Activated naive CD8-positive, alpha-beta T cell (primary cell): Measurements from ENCODE around the gene ARHGAP9.
A peak's percentile ranks its signal among the peaks of the same experiment; 100 is the strongest.

Experiments
- H3K27ac Mint-ChIP-seq: one replicate; pipeline ENCODE4 v1.8.0; 2021; ENCODE audit warnings: mixed read lengths
- H3K27me3 Mint-ChIP-seq: one replicate; pipeline ENCODE4 v1.8.0; 2021; ENCODE audit warnings: mixed read lengths
- H3K36me3 Mint-ChIP-seq: one replicate; pipeline ENCODE4 v1.8.0; 2021; ENCODE audit warnings: mixed read lengths
- H3K4me1 Mint-ChIP-seq: one replicate; pipeline ENCODE4 v1.8.0; 2021; ENCODE audit warnings: low read depth, mixed read lengths
- H3K4me3 Mint-ChIP-seq: one replicate; pipeline ENCODE4 v1.8.0; 2021; ENCODE audit warnings: mild to moderate bottlenecking, mixed read lengths
- H3K9me3 Mint-ChIP-seq: one replicate; pipeline ENCODE4 v1.8.0; 2021; ENCODE audit warnings: low read depth, mixed read lengths

ARHGAP9 gene

DNA sequence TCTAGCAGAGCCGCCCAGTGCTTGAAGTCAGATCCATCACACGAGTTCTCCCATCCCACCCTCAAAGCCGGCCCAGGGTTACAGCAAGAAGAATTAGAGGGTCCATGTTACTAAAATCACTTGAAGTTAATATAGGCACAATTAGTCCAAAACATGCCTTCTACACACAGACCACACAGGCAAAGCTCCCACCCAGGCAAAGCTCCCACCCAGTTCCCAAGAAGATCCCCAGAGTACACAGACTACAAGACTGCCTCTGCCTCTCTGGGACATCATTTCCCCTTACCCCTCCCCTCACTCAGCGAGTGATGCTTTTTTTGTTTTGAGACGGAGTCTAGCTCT, 16.8 kb downstream of the ARHGAP9 start:
- H3K36me3 Mint-ChIP-seq: peaks cover 3% of the 10 kb centered on the region
- no peaks in the 10 kb centered on the region for H3K9me3 Mint-ChIP-seq
- H3K4me3 Mint-ChIP-seq: peak overlapping the region; percentile 96
- H3K27ac Mint-ChIP-seq: peak overlapping the region; percentile 85
- H3K27me3 Mint-ChIP-seq: no peaks in the 10 kb centered on the region
- H3K4me1 Mint-ChIP-seq: peaks cover 31% of the 10 kb centered on the region

DNA sequence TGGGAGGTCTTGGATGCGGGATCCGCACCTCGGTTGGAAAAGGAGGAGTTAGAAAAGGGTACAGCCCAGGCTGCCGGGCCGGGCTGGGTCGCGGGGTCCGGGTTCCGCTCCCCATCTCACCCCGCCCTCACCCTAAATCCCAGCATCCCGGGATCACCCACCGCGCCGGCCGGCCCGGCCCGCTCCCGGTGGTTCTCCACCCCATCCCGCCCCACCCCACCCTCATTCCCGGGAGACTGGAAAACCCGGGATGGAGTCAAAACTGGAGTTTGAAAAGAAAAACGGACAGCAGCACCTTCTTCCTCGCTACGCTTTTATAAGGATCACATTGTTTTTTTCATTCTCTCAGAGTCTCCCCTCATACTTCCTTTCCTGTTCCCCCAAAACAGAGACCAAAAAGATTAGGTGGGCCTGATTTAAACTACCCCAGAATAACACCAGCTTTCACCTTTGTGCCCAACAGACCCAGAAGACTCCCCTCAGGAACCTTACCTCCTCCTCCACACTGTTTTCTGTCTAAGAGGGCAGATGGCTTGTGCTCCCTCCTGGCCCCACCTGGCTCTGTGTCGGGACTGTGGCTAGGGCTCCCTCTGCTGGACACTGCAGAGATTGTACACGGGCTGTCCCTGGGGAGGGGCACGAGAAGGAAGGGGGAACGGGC, 17.3 kb downstream of the ARHGAP9 start:
- H3K9me3 Mint-ChIP-seq: no peaks in the 10 kb centered on the region
- H3K27ac Mint-ChIP-seq: peak overlapping the region; percentile 85
- H3K4me3 Mint-ChIP-seq: peak overlapping the region; percentile 96
- no peaks in the 10 kb centered on the region for H3K27me3 Mint-ChIP-seq
- H3K36me3 Mint-ChIP-seq: peaks cover 3% of the 10 kb centered on the region
- H3K4me1 Mint-ChIP-seq: peaks cover 31% of the 10 kb centered on the region

DNA sequence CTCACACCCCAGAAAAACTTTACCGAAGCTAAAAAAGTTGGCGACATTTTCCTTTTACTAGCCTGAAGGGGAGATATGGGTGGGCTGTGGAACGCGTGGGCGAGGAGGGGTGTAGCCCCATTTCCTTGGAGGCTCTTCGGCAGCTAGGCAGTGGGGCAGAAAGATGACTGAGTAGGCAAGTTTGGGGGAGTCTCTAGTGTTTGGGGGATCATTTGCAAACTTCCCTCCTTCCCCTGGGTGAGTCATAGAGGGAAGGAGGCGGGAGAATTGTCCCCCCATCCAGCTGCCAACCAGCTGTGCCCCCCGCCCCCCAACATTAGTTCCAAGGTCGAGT, 17.8 kb downstream of the ARHGAP9 start:
- Mint-ChIP-seq H3K27me3 (no peaks in the 10 kb centered on the region), H3K27ac (no peak overlapping the region), H3K9me3 (no peaks in the 10 kb centered on the region), H3K4me3 (peak overlapping the region; percentile 94), H3K4me1 (peaks cover 31% of the 10 kb centered on the region), H3K36me3 (no peaks in the 10 kb centered on the region)

DNA sequence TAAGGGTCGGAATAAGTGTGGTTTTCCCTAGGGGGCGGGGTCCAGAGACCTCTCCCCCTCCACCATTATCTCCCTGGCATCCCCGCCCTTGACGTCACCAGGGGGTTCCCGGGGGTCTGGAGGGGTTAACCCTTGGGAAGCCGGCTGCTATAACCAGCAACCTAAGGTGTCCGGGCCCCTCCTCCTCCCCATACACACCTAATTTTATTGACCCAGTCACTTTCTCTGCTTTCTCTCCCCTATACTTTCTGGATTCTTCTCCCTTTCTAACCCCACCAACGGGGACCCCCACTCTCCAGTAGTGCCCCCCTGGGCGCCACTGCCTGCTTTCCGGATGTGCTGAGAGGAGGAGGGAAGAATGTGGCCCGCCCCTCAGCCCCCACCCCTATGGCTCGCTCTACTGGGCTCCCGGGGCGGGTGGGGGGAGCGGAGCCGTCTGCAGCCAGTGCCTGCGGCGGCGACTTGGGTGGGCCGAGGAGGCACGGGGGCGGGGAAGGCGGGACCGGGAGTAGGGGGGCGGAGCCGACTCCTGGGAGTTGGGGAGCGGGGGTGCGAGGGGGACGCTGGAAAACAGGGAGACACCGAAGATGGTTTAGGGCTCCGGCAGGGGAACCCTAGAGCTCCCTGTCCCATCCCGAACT, 18.3 kb downstream of the ARHGAP9 start:
- Mint-ChIP-seq H3K9me3 (no peaks in the 10 kb centered on the region), H3K36me3 (no peaks in the 10 kb centered on the region), H3K27me3 (no peaks in the 10 kb centered on the region), H3K4me1 (peaks cover 31% of the 10 kb centered on the region), H3K4me3 (peak overlapping the region; percentile 94), H3K27ac (no peak overlapping the region)

DNA sequence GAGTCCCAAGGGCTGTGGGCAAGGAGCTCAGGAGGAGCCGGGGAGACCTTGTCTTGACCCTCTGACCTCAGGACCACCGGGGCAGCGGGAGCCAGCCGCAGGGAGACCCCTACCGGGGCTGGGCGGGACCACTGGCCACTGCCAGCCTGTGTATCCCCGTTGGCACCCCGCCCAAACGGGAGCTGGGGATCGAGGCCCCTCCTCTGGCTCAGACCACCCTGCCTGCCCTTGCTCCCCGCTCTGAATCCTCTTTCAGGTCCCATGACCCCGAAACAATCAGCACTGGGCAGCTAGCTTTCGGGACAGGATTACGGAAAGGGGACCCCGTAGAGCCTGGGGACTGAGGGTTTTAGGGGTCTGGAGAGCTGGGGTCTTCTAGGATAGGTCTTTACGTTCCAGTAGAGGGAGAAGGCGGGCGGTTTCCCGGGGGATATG, 18.8 kb downstream of the ARHGAP9 start:
- Mint-ChIP-seq H3K4me3 (peak overlapping the region; percentile 94), H3K9me3 (no peaks in the 10 kb centered on the region), H3K4me1 (peaks cover 34% of the 10 kb centered on the region), H3K27ac (no peak overlapping the region), H3K27me3 (no peaks in the 10 kb centered on the region), H3K36me3 (no peaks in the 10 kb centered on the region)

DNA sequence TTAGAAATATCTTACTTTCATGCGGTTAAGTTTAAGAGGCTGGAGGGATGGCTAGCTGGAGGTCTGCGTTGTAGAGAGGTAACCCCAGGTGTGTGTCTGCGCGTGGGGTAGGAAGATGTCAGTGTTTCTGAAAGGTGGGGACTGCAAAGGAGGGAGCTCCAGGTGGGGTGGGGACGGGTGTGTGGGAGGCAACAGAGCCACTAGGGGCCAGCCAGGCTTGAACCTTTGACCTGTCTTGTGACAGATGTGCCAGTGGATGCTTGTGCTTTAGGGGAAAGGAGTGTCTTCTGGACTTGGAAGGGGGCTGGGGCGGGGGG, 19.2 kb downstream of the ARHGAP9 start:
- Mint-ChIP-seq H3K27ac (peak overlapping the region; percentile 35), H3K36me3 (no peaks in the 10 kb centered on the region), H3K9me3 (no peaks in the 10 kb centered on the region), H3K4me3 (peak overlapping the region; percentile 89), H3K4me1 (peaks cover 36% of the 10 kb centered on the region), H3K27me3 (no peaks in the 10 kb centered on the region)

DNA sequence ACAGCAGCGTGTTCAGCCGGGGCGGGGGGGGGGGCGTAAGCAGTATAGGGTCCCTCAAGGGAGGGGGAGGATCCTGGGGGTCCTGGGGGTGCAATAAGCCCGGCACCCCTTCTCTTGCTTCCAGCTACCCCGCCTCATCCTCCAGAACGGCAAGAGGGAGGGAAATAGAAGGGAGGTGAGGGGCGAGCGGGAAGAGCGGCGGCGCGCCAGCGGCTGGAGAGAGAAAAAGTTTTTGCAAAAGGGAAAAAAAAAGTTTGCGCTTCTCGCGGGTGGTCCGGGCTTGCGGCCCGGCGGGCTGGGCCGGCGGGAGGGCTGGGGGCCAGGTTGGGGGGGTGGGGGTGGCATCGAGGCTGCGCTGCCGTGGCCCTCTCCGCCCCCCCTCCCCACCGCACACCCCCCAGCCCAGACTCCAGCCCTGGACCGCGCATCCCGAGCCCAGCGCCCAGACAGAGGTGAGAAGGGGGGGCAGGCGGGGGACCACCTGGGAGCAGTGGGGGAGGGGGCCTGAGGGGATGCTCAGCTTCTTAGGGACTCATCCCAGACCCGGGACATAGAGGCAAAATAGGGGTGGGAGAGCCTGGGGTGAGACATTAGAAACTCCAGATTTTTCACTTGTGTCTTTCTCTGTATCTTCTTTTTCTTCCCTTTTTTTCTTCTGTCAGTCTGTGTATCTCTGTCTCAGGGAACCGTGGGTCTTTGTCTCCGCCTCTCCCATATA, 19.8 kb downstream of the ARHGAP9 start, which contains the start of gene GLI1:
TSS of gene GLI1 (plus strand) at position 36 of the 718 bp plus-strand sequence. CDS start 3,907 bp downstream, outside the sequence.
- no peaks in the 10 kb centered on the region for H3K9me3 Mint-ChIP-seq
- no peaks in the 10 kb centered on the region for H3K36me3 Mint-ChIP-seq
- peak within 1 kb of the TSS; percentile 95 for H3K27ac Mint-ChIP-seq
- peak within 1 kb of the TSS; percentile 95 for H3K4me3 Mint-ChIP-seq
- no peaks in the 10 kb centered on the region for H3K27me3 Mint-ChIP-seq
- peaks cover 36% of the 10 kb centered on the region for H3K4me1 Mint-ChIP-seq

DNA sequence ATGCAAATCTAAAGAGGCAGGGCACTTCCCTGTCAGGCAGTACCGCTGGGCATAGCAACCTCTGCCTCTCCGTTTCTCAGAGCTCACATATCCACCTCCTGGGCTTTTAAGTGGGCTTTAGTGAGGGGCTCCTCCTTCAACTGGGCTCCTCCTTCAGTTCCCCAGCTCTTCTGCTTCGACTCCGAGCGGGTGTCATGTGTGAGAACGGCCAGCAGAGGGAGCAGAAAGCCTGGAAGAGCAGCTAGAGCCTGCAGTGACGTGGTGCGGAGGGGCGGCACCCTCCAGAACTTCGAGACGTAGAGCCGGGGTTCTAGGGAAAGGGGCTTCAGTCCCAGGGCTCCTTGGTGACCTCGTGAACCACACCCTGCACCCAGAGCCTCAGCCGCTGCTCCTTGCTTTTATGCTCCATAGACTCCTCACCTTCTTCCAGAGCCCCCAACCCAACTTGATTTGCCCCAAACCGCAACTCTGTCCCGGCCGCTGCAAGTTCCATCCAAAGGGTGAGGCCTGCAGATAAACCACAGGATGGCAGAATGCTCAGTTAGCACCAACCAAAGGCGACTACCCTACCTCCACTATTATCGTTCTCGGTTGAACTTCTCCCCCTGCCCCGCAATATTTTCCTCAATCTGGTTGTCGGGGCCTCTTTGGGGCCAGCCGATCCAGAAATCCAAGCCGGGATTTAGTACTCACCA, 20.5 kb downstream of the ARHGAP9 start:
- no peaks in the 10 kb centered on the region for H3K36me3 Mint-ChIP-seq
- peak overlapping the region; percentile 95 for H3K27ac Mint-ChIP-seq
- H3K9me3 Mint-ChIP-seq: no peaks in the 10 kb centered on the region
- H3K27me3 Mint-ChIP-seq: no peaks in the 10 kb centered on the region
- peak overlapping the region; percentile 95 for H3K4me3 Mint-ChIP-seq
- H3K4me1 Mint-ChIP-seq: peaks cover 36% of the 10 kb centered on the region

DNA sequence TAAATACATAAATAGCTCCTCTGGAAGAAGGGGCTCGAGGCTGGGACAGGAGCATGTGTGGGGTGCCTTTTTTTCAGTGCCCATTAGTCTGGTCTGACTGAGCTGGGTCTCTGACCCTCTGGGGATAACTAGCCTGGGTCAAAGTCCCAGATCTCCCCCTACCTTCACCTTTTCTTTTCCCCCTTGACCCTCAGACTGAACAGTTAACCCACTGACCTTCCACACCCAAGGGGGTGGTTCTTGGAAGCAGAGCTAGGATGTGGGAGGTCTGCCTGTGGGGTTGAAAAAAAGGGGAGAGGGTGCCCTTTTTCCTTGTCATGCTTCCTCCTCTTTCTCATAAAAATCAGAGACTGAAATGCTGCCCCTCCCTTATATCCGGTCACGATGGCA, 21.0 kb downstream of the ARHGAP9 start:
- peak overlapping the region; percentile 95 for H3K4me3 Mint-ChIP-seq
- no peaks in the 10 kb centered on the region for H3K9me3 Mint-ChIP-seq
- H3K36me3 Mint-ChIP-seq: no peaks in the 10 kb centered on the region
- peak overlapping the region; percentile 95 for H3K27ac Mint-ChIP-seq
- no peaks in the 10 kb centered on the region for H3K27me3 Mint-ChIP-seq
- H3K4me1 Mint-ChIP-seq: peaks cover 32% of the 10 kb centered on the region

DNA sequence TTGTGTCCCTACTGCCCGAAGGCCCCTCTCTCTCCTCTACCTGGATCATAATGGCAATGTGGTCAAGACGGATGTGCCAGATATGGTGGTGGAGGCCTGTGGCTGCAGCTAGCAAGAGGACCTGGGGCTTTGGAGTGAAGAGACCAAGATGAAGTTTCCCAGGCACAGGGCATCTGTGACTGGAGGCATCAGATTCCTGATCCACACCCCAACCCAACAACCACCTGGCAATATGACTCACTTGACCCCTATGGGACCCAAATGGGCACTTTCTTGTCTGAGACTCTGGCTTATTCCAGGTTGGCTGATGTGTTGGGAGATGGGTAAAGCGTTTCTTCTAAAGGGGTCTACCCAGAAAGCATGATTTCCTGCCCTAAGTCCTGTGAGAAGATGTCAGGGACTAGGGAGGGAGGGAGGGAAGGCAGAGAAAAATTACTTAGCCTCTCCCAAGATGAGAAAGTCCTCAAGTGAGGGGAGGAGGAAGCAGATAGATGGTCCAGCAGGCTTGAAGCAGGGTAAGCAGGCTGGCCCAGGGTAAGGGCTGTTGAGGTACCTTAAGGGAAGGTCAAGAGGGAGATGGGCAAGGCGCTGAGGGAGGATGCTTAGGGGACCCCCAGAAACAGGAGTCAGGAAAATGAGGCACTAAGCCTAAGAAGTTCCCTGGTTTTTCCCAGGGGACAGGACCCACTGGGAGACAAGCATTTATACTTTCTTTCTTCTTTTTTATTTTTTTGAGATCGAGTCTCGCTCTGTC, 22.8 kb downstream of the ARHGAP9 start:
- Mint-ChIP-seq H3K4me1 (peaks cover 30% of the 10 kb centered on the region), H3K9me3 (no peaks in the 10 kb centered on the region), H3K27me3 (no peaks in the 10 kb centered on the region), H3K36me3 (no peaks in the 10 kb centered on the region), H3K27ac (no peak overlapping the region), H3K4me3 (no peak overlapping the region)

DNA sequence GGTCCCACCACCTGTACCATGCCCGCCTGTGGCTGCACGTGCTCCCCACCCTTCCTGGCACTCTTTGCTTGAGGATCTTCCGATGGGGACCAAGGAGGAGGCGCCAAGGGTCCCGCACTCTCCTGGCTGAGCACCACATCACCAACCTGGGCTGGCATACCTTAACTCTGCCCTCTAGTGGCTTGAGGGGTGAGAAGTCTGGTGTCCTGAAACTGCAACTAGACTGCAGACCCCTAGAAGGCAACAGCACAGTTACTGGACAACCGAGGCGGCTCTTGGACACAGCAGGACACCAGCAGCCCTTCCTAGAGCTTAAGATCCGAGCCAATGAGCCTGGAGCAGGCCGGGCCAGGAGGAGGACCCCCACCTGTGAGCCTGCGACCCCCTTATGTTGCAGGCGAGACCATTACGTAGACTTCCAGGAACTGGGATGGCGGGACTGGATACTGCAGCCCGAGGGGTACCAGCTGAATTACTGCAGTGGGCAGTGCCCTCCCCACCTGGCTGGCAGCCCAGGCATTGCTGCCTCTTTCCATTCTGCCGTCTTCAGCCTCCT, 23.4 kb downstream of the ARHGAP9 start:
- Mint-ChIP-seq H3K9me3 (no peaks in the 10 kb centered on the region), H3K36me3 (no peaks in the 10 kb centered on the region), H3K4me3 (peak overlapping the region; percentile 76), H3K27me3 (no peaks in the 10 kb centered on the region), H3K27ac (peak overlapping the region; percentile 58), H3K4me1 (peaks cover 28% of the 10 kb centered on the region)

DNA sequence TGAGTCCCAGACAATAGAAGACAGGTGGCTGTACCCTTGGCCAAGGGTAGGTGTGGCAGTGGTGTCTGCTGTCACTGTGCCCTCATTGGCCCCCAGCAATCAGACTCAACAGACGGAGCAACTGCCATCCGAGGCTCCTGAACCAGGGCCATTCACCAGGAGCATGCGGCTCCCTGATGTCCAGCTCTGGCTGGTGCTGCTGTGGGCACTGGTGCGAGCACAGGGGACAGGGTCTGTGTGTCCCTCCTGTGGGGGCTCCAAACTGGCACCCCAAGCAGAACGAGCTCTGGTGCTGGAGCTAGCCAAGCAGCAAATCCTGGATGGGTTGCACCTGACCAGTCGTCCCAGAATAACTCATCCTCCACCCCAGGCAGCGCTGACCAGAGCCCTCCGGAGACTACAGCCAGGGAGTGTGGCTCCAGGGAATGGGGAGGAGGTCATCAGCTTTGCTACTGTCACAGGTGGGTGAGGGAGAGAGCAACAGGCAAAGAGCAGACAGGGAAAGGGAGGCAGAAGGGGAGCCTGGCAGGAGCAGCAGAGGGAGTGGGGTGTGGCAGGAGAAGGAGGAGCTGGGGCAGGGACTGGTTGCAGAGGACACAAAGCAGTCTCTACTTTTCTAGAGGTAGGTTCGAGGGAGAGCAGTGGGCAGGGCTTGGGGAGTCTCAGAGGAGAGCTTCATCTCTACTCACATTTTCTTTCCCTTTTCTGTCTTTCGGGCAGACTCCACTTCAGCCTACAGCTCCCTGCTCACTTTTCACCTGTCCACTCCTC, 24.1 kb downstream of the ARHGAP9 start:
- no peaks in the 10 kb centered on the region for H3K27me3 Mint-ChIP-seq
- H3K36me3 Mint-ChIP-seq: no peaks in the 10 kb centered on the region
- no peaks in the 10 kb centered on the region for H3K9me3 Mint-ChIP-seq
- peak overlapping the region; percentile 76 for H3K4me3 Mint-ChIP-seq
- peak overlapping the region; percentile 58 for H3K27ac Mint-ChIP-seq
- H3K4me1 Mint-ChIP-seq: peaks cover 26% of the 10 kb centered on the region

DNA sequence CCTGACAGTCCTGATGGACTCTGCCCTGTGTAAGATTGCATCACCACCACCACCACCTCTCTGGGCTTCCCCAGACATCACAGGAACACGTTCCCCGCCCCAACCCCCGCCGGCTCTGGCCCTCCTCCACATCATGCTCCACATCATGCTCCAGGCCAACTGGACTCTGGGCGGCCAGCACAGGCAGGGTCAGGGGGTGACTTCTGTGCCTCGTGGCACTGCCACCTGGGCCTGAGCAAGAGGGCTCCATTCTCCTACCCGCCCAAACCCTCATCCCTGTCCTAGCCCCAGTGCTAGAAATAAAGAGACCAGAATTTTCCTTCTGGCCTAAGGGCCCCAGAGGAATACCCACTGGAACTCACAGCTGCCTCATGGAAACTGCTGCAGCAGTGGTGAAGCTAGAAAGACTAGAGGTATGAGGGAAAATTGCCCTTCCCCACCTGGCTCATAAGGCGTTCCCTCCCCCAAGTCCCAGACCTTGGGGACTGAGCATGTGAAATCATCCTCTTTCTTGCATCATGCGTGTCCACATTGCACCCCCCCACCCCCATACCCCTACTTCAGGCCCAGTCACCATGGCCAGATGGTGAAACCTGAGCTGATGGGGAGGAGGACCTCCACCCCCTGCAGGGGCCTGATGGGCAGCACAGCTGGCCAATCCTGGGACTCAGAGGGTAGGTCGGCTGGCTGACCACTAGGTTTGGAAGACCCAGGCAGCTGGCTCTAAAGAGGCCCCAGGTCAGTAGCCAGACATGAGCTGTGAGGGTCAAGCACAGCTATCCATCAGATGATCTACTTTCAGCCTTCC, 24.9 kb downstream of the ARHGAP9 start, which contains the start of gene INHBE:
TSS of gene INHBE (plus strand) at position 742 of the 808 bp plus-strand sequence. CDS start 230 bp downstream, outside the sequence.
- no peaks in the 10 kb centered on the region for H3K9me3 Mint-ChIP-seq
- H3K36me3 Mint-ChIP-seq: no peaks in the 10 kb centered on the region
- no peaks in the 10 kb centered on the region for H3K27me3 Mint-ChIP-seq
- H3K27ac Mint-ChIP-seq: peak within 1 kb of the TSS; percentile 58
- H3K4me1 Mint-ChIP-seq: peaks cover 22% of the 10 kb centered on the region
- peak within 1 kb of the TSS; percentile 76 for H3K4me3 Mint-ChIP-seq
